ENCODE measurements around the gene MEOX1.

DNA sequence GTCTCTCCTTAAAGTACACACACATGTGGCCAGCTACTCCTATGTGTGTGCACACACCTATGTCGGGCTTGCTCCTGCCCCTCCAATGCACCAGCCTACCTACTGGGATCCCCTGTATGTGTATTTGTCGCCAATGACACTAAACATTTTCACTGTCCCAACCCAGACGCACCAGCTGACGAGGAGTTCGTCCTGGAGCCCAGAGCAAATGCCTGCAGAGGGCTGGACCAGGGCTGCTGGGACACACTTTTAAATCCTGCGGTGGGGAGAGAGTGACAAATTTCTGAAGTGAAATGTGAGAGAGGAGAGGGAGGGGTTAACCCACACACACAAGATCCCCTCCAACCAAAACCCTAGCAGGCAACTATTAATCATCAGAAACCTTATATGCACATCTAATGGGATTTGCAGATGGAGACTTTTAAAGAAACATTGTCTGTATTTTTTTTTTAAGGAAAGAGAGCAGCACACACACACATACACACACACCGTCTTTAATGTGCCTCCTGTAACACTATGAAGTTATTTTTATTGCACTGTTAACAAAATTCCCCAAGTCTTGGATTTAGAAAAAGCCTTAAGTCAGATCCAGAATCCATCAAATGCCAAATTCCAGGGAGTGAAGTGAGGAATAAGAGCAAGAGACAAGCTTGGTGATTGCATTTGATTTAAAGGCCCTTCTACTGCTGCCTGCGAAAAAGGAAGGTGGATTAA, at the start of gene MEOX1:
- TF ChIP-seq, protein P1, sequence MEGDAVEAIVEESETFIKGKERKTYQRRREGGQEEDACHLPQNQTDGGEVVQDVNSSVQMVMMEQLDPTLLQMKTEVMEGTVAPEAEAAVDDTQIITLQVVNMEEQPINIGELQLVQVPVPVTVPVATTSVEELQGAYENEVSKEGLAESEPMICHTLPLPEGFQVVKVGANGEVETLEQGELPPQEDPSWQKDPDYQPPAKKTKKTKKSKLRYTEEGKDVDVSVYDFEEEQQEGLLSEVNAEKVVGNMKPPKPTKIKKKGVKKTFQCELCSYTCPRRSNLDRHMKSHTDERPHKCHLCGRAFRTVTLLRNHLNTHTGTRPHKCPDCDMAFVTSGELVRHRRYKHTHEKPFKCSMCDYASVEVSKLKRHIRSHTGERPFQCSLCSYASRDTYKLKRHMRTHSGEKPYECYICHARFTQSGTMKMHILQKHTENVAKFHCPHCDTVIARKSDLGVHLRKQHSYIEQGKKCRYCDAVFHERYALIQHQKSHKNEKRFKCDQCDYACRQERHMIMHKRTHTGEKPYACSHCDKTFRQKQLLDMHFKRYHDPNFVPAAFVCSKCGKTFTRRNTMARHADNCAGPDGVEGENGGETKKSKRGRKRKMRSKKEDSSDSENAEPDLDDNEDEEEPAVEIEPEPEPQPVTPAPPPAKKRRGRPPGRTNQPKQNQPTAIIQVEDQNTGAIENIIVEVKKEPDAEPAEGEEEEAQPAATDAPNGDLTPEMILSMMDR (IDR thresholded peaks at IDR 0.05; ENCODE audit: low read length), result no peak
- no peak for TF ChIP-seq EZH2 (IDR thresholded peaks at IDR 0.05; ENCODE audit: borderline replicate concordance, low read length)

Data from OCI-LY1 (cell line).